ENCODE results near the gene TPX2.

- no peak for TF ChIP-seq POLR2A (IDR thresholded peaks at IDR 0.05)
- TF ChIP-seq, protein P1, sequence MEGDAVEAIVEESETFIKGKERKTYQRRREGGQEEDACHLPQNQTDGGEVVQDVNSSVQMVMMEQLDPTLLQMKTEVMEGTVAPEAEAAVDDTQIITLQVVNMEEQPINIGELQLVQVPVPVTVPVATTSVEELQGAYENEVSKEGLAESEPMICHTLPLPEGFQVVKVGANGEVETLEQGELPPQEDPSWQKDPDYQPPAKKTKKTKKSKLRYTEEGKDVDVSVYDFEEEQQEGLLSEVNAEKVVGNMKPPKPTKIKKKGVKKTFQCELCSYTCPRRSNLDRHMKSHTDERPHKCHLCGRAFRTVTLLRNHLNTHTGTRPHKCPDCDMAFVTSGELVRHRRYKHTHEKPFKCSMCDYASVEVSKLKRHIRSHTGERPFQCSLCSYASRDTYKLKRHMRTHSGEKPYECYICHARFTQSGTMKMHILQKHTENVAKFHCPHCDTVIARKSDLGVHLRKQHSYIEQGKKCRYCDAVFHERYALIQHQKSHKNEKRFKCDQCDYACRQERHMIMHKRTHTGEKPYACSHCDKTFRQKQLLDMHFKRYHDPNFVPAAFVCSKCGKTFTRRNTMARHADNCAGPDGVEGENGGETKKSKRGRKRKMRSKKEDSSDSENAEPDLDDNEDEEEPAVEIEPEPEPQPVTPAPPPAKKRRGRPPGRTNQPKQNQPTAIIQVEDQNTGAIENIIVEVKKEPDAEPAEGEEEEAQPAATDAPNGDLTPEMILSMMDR (IDR thresholded peaks at IDR 0.05), result no peak
These were observed 94.9 kb downstream of the TPX2 start for GRCh38 chr20:31833931-31834521.
